Cerebellar nuclear complex (tissue), 1 donor: ENCODE results near the gene FBXO34.

Experiments used
- DNase-seq, 2 experiments: peaks; one replicate each; lab custom pipeline; 2025; lab: John Stamatoyannopoulos, UW

The FBXO34 gene

DNA sequence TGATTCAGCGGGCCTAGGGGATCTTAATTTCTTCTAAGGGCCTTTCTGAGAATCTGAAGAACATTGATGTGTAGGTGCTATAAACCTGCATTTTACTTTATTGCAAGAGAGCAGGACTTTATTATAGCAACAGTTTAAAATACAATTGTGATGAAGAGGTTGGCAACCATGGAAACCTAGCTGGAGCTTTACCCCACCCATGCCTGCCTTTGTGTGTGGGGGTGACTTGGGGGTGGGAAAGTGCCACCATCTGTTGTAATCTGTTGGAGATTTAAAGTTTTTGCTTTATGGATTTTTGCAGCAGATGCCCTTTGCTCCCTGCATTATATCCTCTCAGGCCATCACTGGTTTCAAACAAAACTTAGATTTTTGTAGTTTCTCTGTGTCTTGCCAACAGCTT is 75.8 kb downstream of the FBXO34 start:
- DNase-seq = no peak

GRCh38 chr14:55347748-55348147 is 76.5 kb downstream of the FBXO34 start:
- no peak for DNase-seq

- DNase-seq = no peak
Measured at GRCh38 chr14:55348766-55349453, 77.7 kb downstream of the FBXO34 start.

GRCh38 chr14:55349565-55349964 is 78.3 kb downstream of the FBXO34 start:
- DNase-seq = no peak

DNA sequence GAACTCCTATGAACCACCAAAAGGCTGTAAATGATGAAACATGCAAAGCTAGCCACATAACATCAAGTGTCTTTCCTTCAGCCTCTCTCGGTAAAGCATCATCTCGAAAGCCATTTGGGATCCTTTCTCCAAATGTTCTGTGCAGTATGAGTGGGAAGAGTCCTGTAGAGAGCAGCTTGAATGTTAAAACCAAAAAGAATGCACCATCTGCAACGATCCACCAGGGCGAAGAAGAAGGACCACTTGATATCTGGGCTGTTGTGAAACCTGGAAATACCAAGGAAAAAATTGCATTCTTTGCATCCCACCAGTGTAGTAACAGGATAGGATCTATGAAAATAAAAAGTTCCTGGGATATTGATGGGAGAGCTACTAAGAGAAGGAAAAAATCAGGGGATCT is 79.2 kb downstream of the FBXO34 start:
- no peak for DNase-seq

- DNase-seq = no peak
Measured at GRCh38 chr14:55351111-55351510, 79.9 kb downstream of the FBXO34 start.

DNA sequence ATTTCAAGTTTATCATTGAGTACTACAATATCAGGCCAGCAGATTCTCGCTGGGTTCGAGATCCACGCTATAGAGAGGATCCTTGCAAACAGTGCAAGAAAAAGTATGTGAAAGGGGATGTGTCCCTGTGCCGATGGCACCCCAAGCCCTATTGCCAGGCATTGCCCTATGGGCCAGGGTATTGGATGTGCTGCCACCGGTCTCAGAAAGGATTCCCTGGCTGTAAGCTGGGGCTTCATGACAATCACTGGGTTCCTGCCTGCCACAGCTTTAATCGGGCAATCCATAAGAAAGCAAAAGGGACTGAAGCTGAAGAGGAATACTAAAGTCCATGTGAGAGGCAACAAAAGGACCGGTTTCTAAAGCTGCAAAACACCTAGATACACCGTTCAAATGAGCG is 81.0 kb downstream of the FBXO34 start:
- DNase-seq = no peak

DNA sequence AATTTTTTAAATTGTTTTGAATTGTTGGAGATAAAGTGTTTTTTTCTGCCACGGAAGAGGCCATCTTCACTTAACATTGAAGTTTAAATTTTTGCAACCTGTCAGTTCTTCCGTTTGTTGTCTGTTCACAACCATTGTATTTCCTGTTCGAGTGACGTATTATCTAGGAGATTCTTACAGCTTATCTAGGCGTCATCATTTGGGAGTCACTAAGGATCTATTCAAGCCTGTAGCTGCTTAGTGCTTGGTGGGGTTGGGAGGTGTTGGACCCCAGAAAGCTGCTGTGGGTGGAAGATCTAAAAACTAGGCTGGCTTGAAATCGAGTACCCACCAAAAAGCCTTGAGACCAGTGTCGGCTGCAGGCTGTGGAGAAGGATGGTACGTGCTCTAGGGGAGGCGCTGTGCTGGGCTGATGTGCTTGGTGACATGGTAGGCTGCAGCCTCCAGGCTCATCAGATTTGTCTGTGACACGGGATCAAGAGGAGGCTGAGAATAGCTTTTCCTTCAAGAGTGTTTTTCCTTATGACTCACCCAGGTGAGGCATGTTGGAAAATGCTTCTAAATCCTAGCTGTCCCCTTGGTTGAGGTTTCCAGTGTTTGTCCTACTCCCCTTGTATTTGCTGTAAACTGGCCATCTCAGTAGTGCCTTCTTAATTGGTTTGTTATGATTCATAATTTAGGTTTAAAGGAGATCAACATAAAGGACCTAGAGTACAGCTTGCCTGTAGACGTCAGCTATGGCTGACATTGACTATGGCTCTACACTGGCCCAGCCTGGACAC is 82.7 kb downstream of the FBXO34 start:
- DNase-seq = no peak

- peak; percentile 37 to 65 for DNase-seq
Measured at GRCh38 chr14:55354500-55354899, 83.3 kb downstream of the FBXO34 start.

- DNase-seq = no peak
Measured at GRCh38 chr14:55355922-55356321, 84.7 kb downstream of the FBXO34 start.

DNA sequence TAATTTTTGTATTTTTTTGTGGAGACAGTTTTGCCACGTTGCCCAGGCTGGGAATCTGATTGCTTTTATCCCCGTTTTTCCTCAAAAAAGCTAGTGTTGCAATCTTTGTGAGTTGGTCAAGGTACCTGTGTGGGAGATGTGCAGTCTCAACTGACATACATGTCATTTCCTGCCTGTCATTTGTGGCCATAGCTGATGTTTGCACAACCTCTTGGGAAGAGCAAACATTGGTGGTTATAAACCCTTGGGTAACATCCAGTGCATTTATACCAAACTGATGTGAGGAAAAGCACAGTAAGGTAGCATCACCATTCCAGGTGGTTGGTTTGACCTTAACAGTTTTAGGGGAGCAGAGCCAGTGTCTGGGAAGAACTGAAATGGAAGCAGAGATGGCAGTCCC is 85.7 kb downstream of the FBXO34 start:
- DNase-seq = no peak

DNA sequence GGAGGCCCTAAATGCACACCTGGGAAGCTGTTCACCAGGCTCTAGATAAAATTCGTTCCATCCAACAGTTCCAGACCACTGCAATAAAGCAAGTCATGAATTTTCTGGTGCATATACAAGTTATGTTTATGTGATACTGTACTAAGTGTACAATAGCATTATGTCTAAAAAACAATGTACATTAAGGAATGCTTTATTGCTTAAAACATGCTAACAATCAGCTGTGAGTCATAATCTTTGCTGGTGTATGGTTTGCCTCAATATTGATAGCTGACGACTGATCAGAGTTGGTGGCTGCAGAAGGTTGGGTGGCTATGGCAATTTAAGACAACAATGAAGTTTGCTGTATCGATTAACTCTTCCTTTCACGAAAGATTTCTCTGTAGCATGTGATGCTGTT is 88.1 kb downstream of the FBXO34 start:
- no peak for DNase-seq

- no peak for DNase-seq
Measured at GRCh38 chr14:55361190-55361589, 90.0 kb downstream of the FBXO34 start.

- no peak for DNase-seq
Measured at GRCh38 chr14:55366271-55366670, 95.0 kb downstream of the FBXO34 start.

DNA sequence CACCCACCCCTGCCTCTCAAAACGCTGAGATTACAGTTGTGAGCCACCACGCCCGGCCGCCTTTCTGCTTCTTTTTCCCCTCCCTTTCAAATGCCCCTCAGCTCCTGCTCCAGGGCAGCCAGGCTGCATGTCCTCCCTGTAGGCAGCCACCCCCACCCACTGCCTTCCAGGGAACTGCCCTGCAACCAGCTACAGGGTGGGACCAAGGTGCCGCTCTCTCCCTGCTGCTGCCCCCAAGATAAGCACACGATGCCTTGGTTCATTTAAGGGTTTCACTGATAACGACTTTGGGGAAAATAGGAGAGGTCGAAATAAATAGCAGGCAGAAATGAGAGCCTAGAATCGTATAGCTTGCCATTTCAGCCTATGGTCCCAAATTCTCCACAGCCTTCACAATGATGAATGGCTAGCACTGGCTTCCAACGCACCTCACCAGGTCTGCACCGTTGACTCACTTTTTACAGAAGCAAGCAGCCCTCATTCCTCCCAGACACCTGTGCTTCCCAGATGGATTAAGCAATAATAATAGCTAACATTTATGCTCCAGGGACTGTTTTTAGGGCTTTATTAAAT is 99.7 kb downstream of the FBXO34 start:
- DNase-seq = no peak

DNA sequence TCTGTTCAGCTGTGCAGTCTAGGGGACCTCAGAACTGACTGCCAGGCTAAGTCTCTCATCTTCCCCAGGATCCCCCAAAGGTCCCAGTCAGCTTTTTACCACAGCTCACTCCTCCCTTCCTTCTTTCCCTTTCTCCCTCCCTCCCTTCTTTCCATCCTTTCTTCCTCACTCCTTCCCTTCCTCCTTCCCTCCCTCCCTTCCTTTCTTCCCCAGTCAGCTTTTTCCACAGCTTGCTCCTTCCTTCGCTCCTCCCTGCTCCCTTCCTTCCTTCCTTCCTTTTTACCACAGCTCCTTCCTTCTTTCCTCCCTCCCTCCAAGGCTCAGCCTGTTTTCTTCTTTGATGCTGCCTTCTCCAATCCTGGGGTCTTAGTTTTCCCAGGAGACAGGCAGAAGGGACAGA is 101.2 kb downstream of the FBXO34 start:
- DNase-seq = no peak

GRCh38 chr14:55372825-55373224 is 101.6 kb downstream of the FBXO34 start:
- DNase-seq = no peak

- no peak for DNase-seq
Measured at GRCh38 chr14:55373784-55374705, 102.8 kb downstream of the FBXO34 start.

GRCh38 chr14:55374771-55375170 is 103.5 kb downstream of the FBXO34 start:
- DNase-seq = no peak

DNA sequence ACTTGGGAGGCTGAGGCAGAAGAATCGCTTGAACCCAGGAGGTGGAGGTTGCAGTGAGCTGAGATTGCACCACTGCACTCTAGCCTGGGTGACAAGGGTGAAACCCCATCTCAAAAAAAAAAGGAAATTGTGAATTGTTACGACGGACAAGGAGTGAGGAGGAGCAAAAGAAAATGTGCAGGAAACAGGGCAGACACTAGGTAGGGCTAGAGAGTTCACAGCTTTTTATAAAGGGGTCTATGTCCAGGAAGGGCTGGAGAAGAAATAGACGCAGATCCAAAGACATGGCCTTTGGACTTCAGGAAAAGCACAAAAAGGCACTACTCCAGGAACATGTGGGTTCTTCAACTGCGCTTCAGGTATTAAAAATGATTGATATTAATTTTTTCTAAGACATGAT is 106.0 kb downstream of the FBXO34 start:
- DNase-seq = no peak

- no peak for DNase-seq
Measured at GRCh38 chr14:55381040-55381439, 109.8 kb downstream of the FBXO34 start.

GRCh38 chr14:55381561-55381960 is 110.3 kb downstream of the FBXO34 start:
- DNase-seq = no peak
